Keratinocyte (primary cell): Measurements from ENCODE around the gene P2RY8.

Experiments used
- CTCF ChIP-seq, 3 experiments: IDR thresholded peaks in 1 of 3; conservative IDR thresholded peaks in 1 of 3; optimal IDR thresholded peaks in 1 of 3; 2 replicates in 2 of 3; 3 replicates in 1 of 3; pipeline versions ENCODE3 to v1.5.1; 2011; ENCODE audit warnings: low read length in 3 of 3, mild to moderate bottlenecking in 3 of 3, moderate library complexity in 2 of 3, control low read depth in 1 of 3, inconsistent platforms in 1 of 3; ENCODE audit not compliant: insufficient read depth in 2 of 3; ENCODE audit errors: extremely low read depth in 1 of 3
- EZH2 ChIP-seq: IDR thresholded peaks from one replicate; pipeline ENCODE4 v1.6.1; 2012; ENCODE audit warnings: inconsistent platforms, mild to moderate bottlenecking, low read length, moderate library complexity

- TF ChIP-seq CTCF (optimal IDR thresholded peaks at IDR 0.05 in 1 of 3, IDR thresholded peaks at IDR 0.05 in 1 of 3, conservative IDR thresholded peaks at IDR 0.05 in 1 of 3; ENCODE audit: extremely low read depth in 1 of 3, insufficient read depth in 2 of 3, low read length in 3 of 3) (peak; percentile 46 to 75 (median 52)), EZH2 (no peak)
Observed at GRCh38 chrX:1581132-1581531, 44.1 kb upstream of the P2RY8 start.
